IMR-90 (cell line): ENCODE data around the gene ATXN7L3. TPM values are rescaled to one million over a fixed set of nuclear protein-coding genes. Genes with fewer than 3 reads are reported as not detected.

Experiments
- ATAC-seq: fragments of 200-7000 bp; cut with Tn5 transposase; 2 replicates; pipeline ENCODE4 v1.9.1; 2020; ENCODE audit warnings: low read depth, mild to moderate bottlenecking, moderate library complexity
- BruUV-seq: library from RNA; stranded (reverse); fragments of 400-500 nt; replicated peaks from 2 replicates; lab custom pipeline; 2021; lab: Mats Ljungman, UMichigan
- CTCF ChIA-PET: fragments of 300-600 bp; formaldehyde crosslinking; extraction: SDS; loops from one replicate; lab custom pipeline; 2021; ENCODE audit warnings: antibody characterized with exemption; lab: Yijun Ruan, JAX
- POLR2A ChIA-PET: fragments of 300-600 bp; sonication (Branson Sonifier 250); formaldehyde crosslinking; loops from one replicate; lab custom pipeline; 2022; ENCODE audit warnings: antibody characterized with exemption; ENCODE audit not compliant: unreplicated experiment; lab: Charles Lee
- DNase-seq: peaks from one replicate; pipeline ENCODE4 v3.0.0; 2013
- H2AFZ ChIP-seq: replicated peaks from 2 replicates; pipeline ENCODE3; 2013; ENCODE audit warnings: low read length, mild to moderate bottlenecking; ENCODE audit not compliant: poor library complexity
- H2AK5ac ChIP-seq: 2 replicates; pipeline ENCODE4 v1.6.1; 2013; ENCODE audit warnings: low read depth, low read length, inconsistent platforms
- H2AK9ac ChIP-seq: replicated peaks from 2 replicates; pipeline ENCODE3; 2013; ENCODE audit warnings: mild to moderate bottlenecking, low read depth, low read length, moderate library complexity; ENCODE audit not compliant: poor library complexity
- H2BK120ac ChIP-seq: 2 replicates; pipeline ENCODE4 v1.6.1; 2013; ENCODE audit warnings: low read depth, low read length, inconsistent platforms
- H2BK15ac ChIP-seq: 3 replicates; pipeline ENCODE4 v1.6.1; 2013; ENCODE audit warnings: low read depth, low read length, inconsistent platforms
- H2BK20ac ChIP-seq: 2 replicates; pipeline ENCODE4 v1.6.1; 2013; ENCODE audit warnings: low read depth, mild to moderate bottlenecking, inconsistent platforms, low read length, moderate library complexity
- H2BK5ac ChIP-seq: 2 replicates; pipeline ENCODE4 v1.6.1; 2013; ENCODE audit warnings: mild to moderate bottlenecking, low read depth, low read length, inconsistent platforms; ENCODE audit not compliant: poor library complexity, severe bottlenecking
- H3K14ac ChIP-seq: replicated peaks from 2 replicates; pipeline ENCODE4 v1.6.1; 2013; ENCODE audit warnings: low read depth, low read length, inconsistent platforms
- H3K18ac ChIP-seq: 2 replicates; pipeline ENCODE4 v1.6.1; 2013; ENCODE audit warnings: low read depth, low read length, control low read depth
- H3K23ac ChIP-seq: 2 replicates; pipeline ENCODE4 v1.6.1; 2013; ENCODE audit warnings: low read depth, low read length, inconsistent platforms
- H3K27ac ChIP-seq: 2 replicates; pipeline ENCODE4 v1.5.1; 2013; ENCODE audit warnings: mild to moderate bottlenecking, control low read depth, low read length; ENCODE audit not compliant: insufficient read depth
- H3K27me3 ChIP-seq: 2 replicates; pipeline ENCODE4 v1.6.1; 2013; ENCODE audit warnings: low read length; ENCODE audit not compliant: control insufficient read depth, insufficient read depth
- H3K36me3 ChIP-seq: 2 replicates; pipeline ENCODE4 v1.6.1; 2013; ENCODE audit warnings: low read length, mixed read lengths; ENCODE audit not compliant: control insufficient read depth, insufficient read depth
- H3K4ac ChIP-seq: 2 replicates; pipeline ENCODE4 v1.6.1; 2013; ENCODE audit warnings: low read depth, low read length, inconsistent platforms
- H3K4me1 ChIP-seq: 2 replicates; pipeline ENCODE4 v1.6.1; 2013; ENCODE audit warnings: low read length, mixed read lengths; ENCODE audit not compliant: control insufficient read depth, insufficient read depth
- H3K4me2 ChIP-seq: 2 replicates; pipeline ENCODE4 v1.6.1; 2013; ENCODE audit warnings: low read depth, mild to moderate bottlenecking, control low read depth, low read length, moderate library complexity
- H3K4me3 ChIP-seq: 2 replicates; pipeline ENCODE4 v1.5.1; 2013; ENCODE audit warnings: low read depth, mild to moderate bottlenecking, control low read depth, low read length, moderate library complexity; ENCODE audit not compliant: insufficient read depth
- H3K56ac ChIP-seq: 2 replicates; pipeline ENCODE4 v1.6.1; 2013; ENCODE audit warnings: low read length, inconsistent platforms; ENCODE audit not compliant: insufficient read depth; ENCODE audit errors: extremely low read depth
- H3K79me1 ChIP-seq, 2 experiments: 2 replicates each; pipeline ENCODE4 v1.6.1; 2013; ENCODE audit warnings: low read length in 2 of 2, inconsistent platforms in 1 of 2, low read depth in 1 of 2
- H3K9ac ChIP-seq: 2 replicates; pipeline ENCODE4 v1.6.1; 2013; ENCODE audit warnings: low read depth, low read length, control low read depth
- H3K9me1 ChIP-seq: 2 replicates; pipeline ENCODE4 v1.6.1; 2013; ENCODE audit warnings: low read length, inconsistent platforms; ENCODE audit not compliant: insufficient read depth
- H3K9me3 ChIP-seq: 2 replicates; pipeline ENCODE4 v1.6.1; 2013; ENCODE audit warnings: low read length; ENCODE audit not compliant: control insufficient read depth, insufficient read depth
- H4K20me1 ChIP-seq: 2 replicates; pipeline ENCODE4 v1.6.1; 2013; ENCODE audit warnings: low read length, inconsistent platforms; ENCODE audit not compliant: insufficient read depth
- H4K5ac ChIP-seq: 2 replicates; pipeline ENCODE4 v1.6.1; 2013; ENCODE audit warnings: mild to moderate bottlenecking, low read depth, low read length, control low read depth
- H4K8ac ChIP-seq, 2 experiments: 2 replicates each; pipeline ENCODE4 v1.6.1; 2013; ENCODE audit warnings: low read depth in 2 of 2, low read length in 2 of 2, control low read depth in 1 of 2, inconsistent platforms in 1 of 2
- H4K91ac ChIP-seq: 2 replicates; pipeline ENCODE4 v1.6.1; 2013; ENCODE audit warnings: low read depth, low read length, inconsistent platforms; ENCODE audit not compliant: insufficient read depth
- CEBPB ChIP-seq: IDR thresholded peaks from 2 replicates; pipeline ENCODE4 v1.6.1; 2012; ENCODE audit warnings: low read depth, low read length, improper control_type of control experiment
- MAFK ChIP-seq: IDR thresholded peaks from 2 replicates; pipeline ENCODE4 v1.6.1; 2012; ENCODE audit warnings: low read depth, low read length, improper control_type of control experiment
- MAZ ChIP-seq: IDR thresholded peaks from 2 replicates; pipeline ENCODE4 v1.6.1; 2012; ENCODE audit warnings: low read depth, mild to moderate bottlenecking, low read length, improper control_type of control experiment, moderate library complexity, borderline replicate concordance
- MXI1 ChIP-seq: IDR thresholded peaks from 2 replicates; pipeline ENCODE4 v1.6.1; 2012; ENCODE audit warnings: low read depth, mild to moderate bottlenecking, low read length, moderate library complexity, borderline replicate concordance
- POLR2A ChIP-seq: IDR thresholded peaks from 2 replicates; pipeline ENCODE4 v1.6.1; 2012; ENCODE audit warnings: mild to moderate bottlenecking, low read depth, low read length
- RAD21 ChIP-seq: IDR thresholded peaks from 2 replicates; pipeline ENCODE4 v1.6.1; 2012; ENCODE audit warnings: low read length, improper control_type of control experiment
- RCOR1 ChIP-seq: IDR thresholded peaks from 2 replicates; pipeline ENCODE4 v1.6.1; 2012; ENCODE audit warnings: mild to moderate bottlenecking, low read length, improper control_type of control experiment; ENCODE audit not compliant: insufficient replicate concordance
- WGBS, 2 experiments: methylation state at CpG; one replicate each; pipeline versions ENCODE4 v1.1.5 to v1.1.7; 2013; ENCODE audit warnings: missing lambda C conversion rate in 2 of 2; ENCODE audit not compliant: insufficient read length in 1 of 2; ENCODE audit errors: extremely low coverage in 2 of 2; 5-methylcytosine and 5-hydroxymethylcytosine counted together
- dilution Hi-C: fragments of 300-500 bp; cut with HindIII; formaldehyde crosslinking; loops from one replicate; pipeline ENCODE4 v1.14.3; 2018; ENCODE audit warnings: low sequenced_read_pairs; ENCODE audit not compliant: unreplicated experiment
- in situ Hi-C: fragments of 300-500 bp; cut with MboI; formaldehyde crosslinking; loops from 3 replicates; pipeline ENCODE4 v1.14.3; 2019; ENCODE audit warnings: low sequenced_read_pairs, inconsistent platforms, mixed read lengths
- intact Hi-C: fragments of 100-400 bp; cut with micrococcal nuclease; formaldehyde crosslinking; loops from 2 replicates; pipeline ENCODE4 v1.10.0; 2022
- polyA plus RNA-seq, 3 experiments: library from polyadenylated mRNA; depleted of rRNA; stranded (reverse); fragments of >200 nt; gene quantifications; 2 replicates each; pipeline ENCODE4 v1.2.3, GENCODE V29; 2012; ENCODE audit warnings: low replicate concordance in 1 of 3
- total RNA-seq: library from RNA; depleted of rRNA; stranded (reverse); fragments of >200 nt; gene quantifications from 2 replicates; pipeline ENCODE4 v1.2.3, GENCODE V29; 2012
- TF ChIP-seq, protein P1 (sequence below): fragments of 150-350 bp; IDR thresholded peaks from 2 replicates; pipeline ENCODE4 v1.6.1; 2017; ENCODE audit warnings: mild to moderate bottlenecking, antibody characterized with exemption, low read length, low read depth

ATXN7L3 gene
- total and polyA plus RNA-seq, 2 of the 4 experiments (the other 2 are of a cell fraction) = 17.2 to 40.9 TPM

DNA sequence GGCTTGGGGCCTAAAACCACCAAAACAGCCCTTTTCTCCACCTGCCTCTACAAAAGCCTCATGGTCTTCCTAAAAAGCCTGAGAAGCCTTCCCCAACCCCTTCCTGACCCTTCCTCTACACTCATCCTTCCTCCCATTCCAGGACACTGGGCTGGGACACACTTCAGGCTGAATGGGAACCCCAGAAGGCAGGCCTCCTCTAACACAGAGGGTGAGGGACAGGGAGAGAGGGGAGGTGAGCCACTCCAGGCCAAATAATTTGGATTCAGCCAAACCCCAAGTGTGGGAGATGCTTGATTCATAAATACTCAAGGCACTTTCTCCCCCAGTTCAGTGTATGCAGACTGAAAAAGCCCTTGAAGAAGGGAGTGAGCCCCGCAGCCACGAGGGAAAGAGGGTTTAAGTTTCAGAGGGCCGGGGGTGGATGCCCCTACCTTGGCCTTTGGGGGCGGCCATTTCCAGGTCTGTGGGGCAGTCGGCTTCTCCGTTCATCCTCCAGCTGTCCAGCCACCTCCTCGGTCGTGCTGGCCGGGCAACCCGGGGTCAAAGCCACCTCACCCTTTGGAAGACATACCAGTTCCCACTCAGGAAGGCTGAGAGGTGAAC is 18.2 kb upstream of the ATXN7L3 start:
- DNase-seq (no peak), ATAC-seq (no peak)
- Histone ChIP-seq H4K8ac (peak overlapping the region; percentile 15 to 86; a peak in 3 of 4 replicates), H3K9ac (peak overlapping the region; percentile 86), H2AK5ac (peak overlapping the region; percentile 65), H3K14ac (peak overlapping the region; percentile 79), H4K91ac (peak overlapping the region; percentile 7; the same call in 1 of the 2 replicates), H2BK5ac (peak overlapping the region; percentile 33), H2BK15ac (no peak overlapping the region), H3K4me2 (peak overlapping the region; percentile 90), H3K36me3 (peaks cover 40% of the 10 kb centered on the region), H4K20me1 (peaks cover 28% of the 10 kb centered on the region), H2AFZ (peak overlapping the region; percentile 77), H3K4me3 (peak overlapping the region; percentile 51), H3K4ac (peak overlapping the region; percentile 73), H3K27me3 (no peaks in the 10 kb centered on the region), H3K23ac (peak overlapping the region; percentile 62), H2BK120ac (no peak overlapping the region), H3K9me1 (peaks cover 20% of the 10 kb centered on the region), H3K9me3 (no peaks in the 10 kb centered on the region), H3K56ac (peak overlapping the region; percentile 48; the same call in 1 of the 2 replicates), H3K79me1 (peaks cover 32 to 61% of the 10 kb centered on the region in 2 experiments), H2BK20ac (no peak overlapping the region), H2AK9ac (peak overlapping the region; percentile 94), H3K27ac (peak overlapping the region; percentile 82), H3K18ac (peak overlapping the region; percentile 3; the same call in 1 of the 2 replicates), H4K5ac (peak overlapping the region; percentile 7; the same call in 1 of the 2 replicates), H3K4me1 (peaks cover 10% of the 10 kb centered on the region)
- WGBS, 2 experiments = no CpG with 5 or more reads among the region's 10 CpGs
- dilution Hi-C loops (no loop called here), intact Hi-C loops (loop anchor here (10.0 kb wide), 1 partner anchor 287 kb away; the partner anchor contains the start of gene GPATCH8), in situ Hi-C loops (loop anchor here (25.0 kb wide), 2 partner anchors 294 to 419 kb away; partner anchors contain the start of gene GPATCH8)
- POLR2A ChIA-PET = interaction anchor here (0.6 to 0.7 kb wide), 5 partner anchors 9 to 120 kb away, joined by 3 to 14 read pairs (median 8); no protein-coding TSS in a partner anchor
- BruUV-seq = no TSS peak
- TF ChIP-seq CEBPB (no peak), MAFK (no peak), MAZ (no peak), POLR2A (no peak), MXI1 (no peak), RCOR1 (no peak), RAD21 (no peak)
- TF ChIP-seq, protein P1, sequence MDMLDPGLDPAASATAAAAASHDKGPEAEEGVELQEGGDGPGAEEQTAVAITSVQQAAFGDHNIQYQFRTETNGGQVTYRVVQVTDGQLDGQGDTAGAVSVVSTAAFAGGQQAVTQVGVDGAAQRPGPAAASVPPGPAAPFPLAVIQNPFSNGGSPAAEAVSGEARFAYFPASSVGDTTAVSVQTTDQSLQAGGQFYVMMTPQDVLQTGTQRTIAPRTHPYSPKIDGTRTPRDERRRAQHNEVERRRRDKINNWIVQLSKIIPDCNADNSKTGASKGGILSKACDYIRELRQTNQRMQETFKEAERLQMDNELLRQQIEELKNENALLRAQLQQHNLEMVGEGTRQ = no peak
- CTCF ChIA-PET = interaction anchor here (1.0 kb wide), 1 partner anchor 8 kb away, joined by 6 read pairs; no protein-coding TSS in a partner anchor
